ENCODE results near the gene CDK16. TPM values are rescaled to one million over a fixed set of nuclear protein-coding genes. Genes with fewer than 3 reads are reported as not detected.
A peak's percentile ranks its signal among the peaks of the same experiment; 100 is the strongest.

The CDK16 gene
- total and polyA plus RNA-seq, 9 of the 15 experiments (the other 6 are each of a cell fraction or from before 2014, with no cell fraction given) = 3.9 to 104 (median 57.5) TPM

DNA sequence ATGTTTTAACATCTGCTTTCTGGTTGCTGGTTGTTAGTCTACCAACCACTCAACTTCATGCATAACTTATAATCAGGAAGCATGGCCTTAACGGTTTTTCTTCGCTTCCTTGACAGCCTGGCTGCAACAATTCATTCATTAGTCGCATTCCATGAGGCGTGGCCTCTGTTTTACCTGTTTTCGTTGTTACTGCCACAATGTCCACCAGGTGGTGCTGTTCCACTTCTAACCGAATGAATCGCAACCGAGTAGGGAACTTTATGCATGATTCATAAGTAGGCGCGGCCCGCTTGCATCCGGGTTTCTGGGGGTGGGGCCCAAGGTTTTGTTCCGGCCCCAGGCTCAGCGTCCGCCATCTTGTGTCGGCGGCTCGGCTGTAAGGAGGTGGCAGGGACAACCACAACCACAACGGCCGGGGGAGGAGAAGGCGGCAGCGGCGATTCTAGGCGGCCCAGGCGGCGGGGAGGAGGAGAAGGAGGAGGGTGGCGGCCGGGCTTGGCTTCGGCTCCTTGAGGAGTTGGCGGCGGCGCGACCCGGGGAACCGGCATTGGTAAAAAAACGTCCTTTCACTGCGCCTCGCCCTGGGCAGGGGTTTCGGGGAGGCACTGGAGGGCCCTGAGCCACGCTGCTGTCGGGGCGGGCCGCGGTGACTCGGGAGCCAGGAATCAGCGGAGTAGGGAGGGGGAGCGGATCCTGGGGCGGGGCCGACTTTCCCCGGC, 24.8 kb upstream of the CDK16 start, which contains the start of gene UBA1 (continued):
- TF ChIP-seq, protein P1, sequence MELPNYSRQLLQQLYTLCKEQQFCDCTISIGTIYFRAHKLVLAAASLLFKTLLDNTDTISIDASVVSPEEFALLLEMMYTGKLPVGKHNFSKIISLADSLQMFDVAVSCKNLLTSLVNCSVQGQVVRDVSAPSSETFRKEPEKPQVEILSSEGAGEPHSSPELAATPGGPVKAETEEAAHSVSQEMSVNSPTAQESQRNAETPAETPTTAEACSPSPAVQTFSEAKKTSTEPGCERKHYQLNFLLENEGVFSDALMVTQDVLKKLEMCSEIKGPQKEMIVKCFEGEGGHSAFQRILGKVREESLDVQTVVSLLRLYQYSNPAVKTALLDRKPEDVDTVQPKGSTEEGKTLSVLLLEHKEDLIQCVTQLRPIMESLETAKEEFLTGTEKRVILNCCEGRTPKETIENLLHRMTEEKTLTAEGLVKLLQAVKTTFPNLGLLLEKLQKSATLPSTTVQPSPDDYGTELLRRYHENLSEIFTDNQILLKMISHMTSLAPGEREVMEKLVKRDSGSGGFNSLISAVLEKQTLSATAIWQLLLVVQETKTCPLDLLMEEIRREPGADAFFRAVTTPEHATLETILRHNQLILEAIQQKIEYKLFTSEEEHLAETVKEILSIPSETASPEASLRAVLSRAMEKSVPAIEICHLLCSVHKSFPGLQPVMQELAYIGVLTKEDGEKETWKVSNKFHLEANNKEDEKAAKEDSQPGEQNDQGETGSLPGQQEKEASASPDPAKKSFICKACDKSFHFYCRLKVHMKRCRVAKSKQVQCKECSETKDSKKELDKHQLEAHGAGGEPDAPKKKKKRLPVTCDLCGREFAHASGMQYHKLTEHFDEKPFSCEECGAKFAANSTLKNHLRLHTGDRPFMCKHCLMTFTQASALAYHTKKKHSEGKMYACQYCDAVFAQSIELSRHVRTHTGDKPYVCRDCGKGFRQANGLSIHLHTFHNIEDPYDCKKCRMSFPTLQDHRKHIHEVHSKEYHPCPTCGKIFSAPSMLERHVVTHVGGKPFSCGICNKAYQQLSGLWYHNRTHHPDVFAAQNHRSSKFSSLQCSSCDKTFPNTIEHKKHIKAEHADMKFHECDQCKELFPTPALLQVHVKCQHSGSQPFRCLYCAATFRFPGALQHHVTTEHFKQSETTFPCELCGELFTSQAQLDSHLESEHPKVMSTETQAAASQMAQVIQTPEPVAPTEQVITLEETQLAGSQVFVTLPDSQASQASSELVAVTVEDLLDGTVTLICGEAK (IDR thresholded peaks at IDR 0.05) = no peak
- TF ChIP-seq, protein P1 (CRISPR knock-in tag; IDR thresholded peaks at IDR 0.05) = no peak
- no peak for TF ChIP-seq MTF1 (CRISPR knock-in tag; IDR thresholded peaks at IDR 0.05; ENCODE audit: borderline replicate concordance)
- peak in 1 of 2 experiments; percentile 24; a peak in 1 of 4 replicates for TF ChIP-seq MAZ (CRISPR knock-in tag; conservative IDR thresholded peaks at IDR 0.05 in 1 of 2, IDR thresholded peaks at IDR 0.05 in 1 of 2)
- TF ChIP-seq, protein P2, sequence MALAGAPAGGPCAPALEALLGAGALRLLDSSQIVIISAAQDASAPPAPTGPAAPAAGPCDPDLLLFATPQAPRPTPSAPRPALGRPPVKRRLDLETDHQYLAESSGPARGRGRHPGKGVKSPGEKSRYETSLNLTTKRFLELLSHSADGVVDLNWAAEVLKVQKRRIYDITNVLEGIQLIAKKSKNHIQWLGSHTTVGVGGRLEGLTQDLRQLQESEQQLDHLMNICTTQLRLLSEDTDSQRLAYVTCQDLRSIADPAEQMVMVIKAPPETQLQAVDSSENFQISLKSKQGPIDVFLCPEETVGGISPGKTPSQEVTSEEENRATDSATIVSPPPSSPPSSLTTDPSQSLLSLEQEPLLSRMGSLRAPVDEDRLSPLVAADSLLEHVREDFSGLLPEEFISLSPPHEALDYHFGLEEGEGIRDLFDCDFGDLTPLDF (CRISPR knock-in tag; IDR thresholded peaks at IDR 0.05) = no peak
- no peak for TF ChIP-seq ILK (tag; IDR thresholded peaks at IDR 0.05; ENCODE audit: borderline replicate concordance, low read depth)
- TF ChIP-seq MYBL2 (IDR thresholded peaks at IDR 0.05; ENCODE audit: low read depth) = no peak
- TF ChIP-seq MYBL2 (CRISPR knock-in tag; IDR thresholded peaks at IDR 0.05; ENCODE audit: borderline replicate concordance) = no peak
- peak; percentile 86 for TF ChIP-seq NFRKB (IDR thresholded peaks at IDR 0.05; ENCODE audit: low read depth)
- no peak for TF ChIP-seq TARDBP (IDR thresholded peaks at IDR 0.05)
- TF ChIP-seq PHTF2 (CRISPR knock-in tag; IDR thresholded peaks at IDR 0.05) = no peak
- no peak for TF ChIP-seq ETS2 (tag; IDR thresholded peaks at IDR 0.05; ENCODE audit: borderline replicate concordance, poor library complexity, severe bottlenecking)
- TF ChIP-seq, protein P3, sequence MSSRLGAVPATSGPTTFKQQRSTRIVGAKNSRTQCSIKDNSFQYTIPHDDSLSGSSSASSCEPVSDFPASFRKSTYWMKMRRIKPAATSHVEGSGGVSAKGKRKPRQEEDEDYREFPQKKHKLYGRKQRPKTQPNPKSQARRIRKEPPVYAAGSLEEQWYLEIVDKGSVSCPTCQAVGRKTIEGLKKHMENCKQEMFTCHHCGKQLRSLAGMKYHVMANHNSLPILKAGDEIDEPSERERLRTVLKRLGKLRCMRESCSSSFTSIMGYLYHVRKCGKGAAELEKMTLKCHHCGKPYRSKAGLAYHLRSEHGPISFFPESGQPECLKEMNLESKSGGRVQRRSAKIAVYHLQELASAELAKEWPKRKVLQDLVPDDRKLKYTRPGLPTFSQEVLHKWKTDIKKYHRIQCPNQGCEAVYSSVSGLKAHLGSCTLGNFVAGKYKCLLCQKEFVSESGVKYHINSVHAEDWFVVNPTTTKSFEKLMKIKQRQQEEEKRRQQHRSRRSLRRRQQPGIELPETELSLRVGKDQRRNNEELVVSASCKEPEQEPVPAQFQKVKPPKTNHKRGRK (tag; IDR thresholded peaks at IDR 0.05) = no peak
- 0 out of 2 replicates have a peak, but pooled peaks have one; percentile 20 for TF ChIP-seq SMAD4 (CRISPR knock-in tag; conservative IDR thresholded peaks at IDR 0.05)
- no peak for TF ChIP-seq NR2C1 (IDR thresholded peaks at IDR 0.05)
- TF ChIP-seq NR2C1 (tag; IDR thresholded peaks at IDR 0.05) = no peak
